GM21528 (cell line): ENCODE results near the gene SPTLC1.

Experiments
- ATAC-seq: cut with Tn5 transposase; IDR thresholded peaks from one replicate; pipeline ENCODE4 v1.9.1; 2021; ENCODE audit warnings: mild to moderate bottlenecking, moderate library complexity; ENCODE audit not compliant: unreplicated experiment, low FRiP score

The SPTLC1 gene

DNA sequence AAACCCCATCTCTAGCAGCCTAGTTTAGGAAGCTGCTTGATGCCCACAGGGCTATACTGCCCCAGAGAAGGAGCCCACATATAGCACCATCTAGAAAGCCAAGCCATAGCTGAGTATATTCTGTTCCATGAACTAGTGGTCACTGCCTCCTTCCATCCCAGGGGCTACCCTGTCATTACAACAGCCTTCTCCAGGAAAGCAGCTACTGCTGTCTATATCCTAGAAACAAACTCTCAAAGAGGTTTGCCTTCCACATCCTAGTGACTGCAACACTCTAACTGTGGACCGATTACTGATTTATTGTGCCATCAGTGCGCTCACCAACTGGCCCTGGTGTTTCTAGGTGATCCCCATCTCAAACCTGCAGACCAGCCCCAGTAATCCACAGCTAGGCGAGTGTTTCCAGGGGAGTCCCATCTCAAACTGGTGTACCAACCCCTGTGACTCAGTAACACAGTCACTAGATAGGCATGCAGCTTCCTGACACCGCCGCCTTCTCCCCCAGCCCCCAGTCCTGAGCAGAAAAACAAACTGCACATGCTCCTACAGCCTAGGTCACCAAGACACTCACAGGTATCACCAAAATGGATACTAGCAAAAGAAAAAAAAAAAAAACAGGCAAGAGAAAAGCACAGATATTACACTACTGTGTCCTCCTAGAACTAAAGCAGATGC lies 14.8 kb downstream of the SPTLC1 start:
- ATAC-seq = no peak

DNA sequence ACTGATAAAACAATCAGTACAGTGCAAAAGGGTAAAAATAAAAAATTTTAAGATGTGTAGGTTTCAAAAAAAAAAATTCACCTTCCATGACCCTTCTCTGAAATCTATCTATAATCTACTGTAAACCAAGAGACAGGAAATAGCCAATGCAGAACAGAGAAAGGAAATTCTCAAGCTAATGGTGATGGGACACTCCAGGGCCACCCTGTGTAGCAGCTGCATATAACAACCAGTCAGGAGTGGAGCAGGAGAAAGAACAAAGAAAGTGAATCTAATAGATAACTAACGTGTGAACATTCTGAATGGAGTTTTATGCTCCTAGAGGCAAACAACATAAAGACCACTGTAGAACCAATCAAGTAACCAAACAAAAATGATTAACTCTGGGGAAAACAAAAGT lies 16.6 kb downstream of the SPTLC1 start:
- no peak for ATAC-seq

DNA sequence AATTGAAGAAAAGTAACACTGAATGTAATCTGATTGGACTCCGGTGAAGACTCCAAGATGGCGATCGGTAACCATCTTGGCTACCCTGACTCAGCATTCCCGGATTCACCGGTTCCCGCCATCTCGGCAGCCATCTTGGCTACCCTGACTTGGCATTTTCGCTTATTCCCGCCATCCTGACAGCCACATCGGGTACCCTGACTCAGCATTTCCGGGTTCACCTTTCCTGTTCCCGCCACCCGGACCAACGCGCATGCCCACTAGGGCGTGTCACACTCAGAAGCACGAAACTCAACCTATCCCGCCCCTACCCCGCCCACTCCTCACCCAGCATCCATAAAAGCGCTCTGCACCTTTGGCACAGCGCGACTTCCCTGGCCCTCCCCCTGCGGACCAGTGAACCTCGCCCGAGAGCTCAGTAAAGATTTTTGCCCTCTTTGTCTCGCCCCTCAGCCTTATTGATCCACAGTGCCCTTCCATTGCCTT lies 17.2 kb downstream of the SPTLC1 start:
- ATAC-seq = no peak

DNA sequence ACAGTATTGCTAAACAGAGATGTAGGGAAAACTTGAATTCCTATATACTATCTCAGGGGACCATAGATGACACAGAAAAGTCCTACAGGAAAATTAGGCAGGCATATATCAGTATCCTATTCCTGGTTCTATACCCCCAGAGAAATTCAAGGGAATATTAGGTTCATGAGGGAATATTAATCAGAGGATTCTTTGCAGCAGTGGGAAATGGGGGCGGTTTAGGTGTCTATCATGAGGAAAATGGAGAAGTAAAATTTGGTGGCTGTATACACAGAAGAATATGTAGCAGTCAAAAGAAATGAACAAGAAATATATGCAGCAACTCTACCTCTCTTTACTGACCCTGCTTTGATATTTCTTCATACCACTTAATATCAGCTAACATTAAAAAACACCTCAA lies 20.0 kb downstream of the SPTLC1 start:
- no peak for ATAC-seq

DNA sequence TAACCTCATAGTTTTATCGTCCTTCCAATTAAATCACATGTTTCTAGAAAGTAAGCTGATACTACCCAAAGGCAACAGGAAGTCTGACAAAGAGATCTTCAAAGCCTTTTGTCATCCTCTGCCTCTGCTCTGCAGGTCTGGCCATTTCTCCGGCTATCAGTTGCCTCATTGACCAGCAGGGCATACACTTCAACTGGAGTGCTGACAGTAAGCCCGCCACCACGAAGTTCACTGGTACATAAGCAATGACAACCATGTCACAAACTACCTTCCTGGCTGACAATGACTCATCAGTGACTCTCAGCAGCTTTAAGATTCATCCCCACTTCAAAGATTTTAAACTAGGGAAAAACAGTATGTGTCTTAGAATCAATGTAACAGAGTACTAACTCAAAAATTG lies 20.6 kb downstream of the SPTLC1 start:
- no peak for ATAC-seq

DNA sequence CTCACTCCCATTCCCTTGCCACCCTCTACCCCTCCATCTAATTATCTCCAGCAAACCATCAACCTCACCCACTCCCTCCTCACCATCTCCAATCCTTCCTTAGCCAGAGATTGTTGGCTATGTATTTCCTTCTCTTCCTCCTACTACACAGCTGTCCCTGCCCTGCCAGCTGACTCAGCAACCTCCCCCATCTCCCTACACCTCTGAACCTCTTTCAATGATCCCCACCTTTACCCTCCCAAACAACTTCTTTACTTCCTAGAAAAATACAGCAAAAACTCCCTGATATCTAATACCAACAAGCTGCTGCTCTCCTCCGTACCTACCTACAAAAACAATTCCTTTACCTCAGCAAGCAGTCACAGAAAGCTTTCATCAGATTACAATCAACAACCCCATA lies 37.3 kb downstream of the SPTLC1 start:
- no peak for ATAC-seq

DNA sequence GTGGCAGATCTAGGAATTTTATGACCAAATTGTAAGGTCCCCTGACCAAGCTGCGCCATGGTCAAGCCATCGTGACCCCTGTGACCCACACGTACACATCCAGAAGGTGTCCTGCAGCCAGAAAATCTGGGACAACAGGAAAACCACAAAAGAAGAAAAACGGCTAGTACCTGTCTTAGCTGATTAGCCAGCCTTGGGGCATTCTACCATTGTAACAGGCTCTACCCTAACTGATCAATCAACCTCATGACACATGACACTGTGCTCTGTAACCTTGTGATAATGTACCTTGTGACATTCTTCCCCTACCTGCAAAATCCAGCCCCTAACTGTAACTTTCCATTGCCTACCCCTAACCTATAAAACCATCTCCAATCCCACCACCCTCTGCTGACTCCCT lies 43.6 kb downstream of the SPTLC1 start:
- ATAC-seq = no peak

DNA sequence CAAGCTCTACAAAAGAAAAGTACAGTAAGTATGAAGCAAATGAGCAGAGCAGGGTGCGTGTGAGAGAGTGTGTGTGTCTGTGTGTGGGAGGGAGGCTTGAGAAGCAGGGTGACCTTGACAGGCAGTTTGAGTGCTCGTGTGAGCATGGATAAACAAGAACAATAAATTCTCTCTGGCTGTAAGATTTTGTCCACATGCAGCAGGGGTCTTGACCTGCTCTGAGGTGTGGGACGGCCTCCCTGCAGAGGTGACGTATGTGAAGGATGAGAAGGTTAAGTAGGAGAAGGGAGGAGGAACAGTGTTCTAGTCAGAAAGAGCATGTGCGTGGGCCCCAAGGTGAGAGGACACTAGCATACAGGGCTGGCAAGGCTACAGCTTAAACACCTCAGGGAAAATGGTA lies 49.0 kb downstream of the SPTLC1 start:
- ATAC-seq = no peak

DNA sequence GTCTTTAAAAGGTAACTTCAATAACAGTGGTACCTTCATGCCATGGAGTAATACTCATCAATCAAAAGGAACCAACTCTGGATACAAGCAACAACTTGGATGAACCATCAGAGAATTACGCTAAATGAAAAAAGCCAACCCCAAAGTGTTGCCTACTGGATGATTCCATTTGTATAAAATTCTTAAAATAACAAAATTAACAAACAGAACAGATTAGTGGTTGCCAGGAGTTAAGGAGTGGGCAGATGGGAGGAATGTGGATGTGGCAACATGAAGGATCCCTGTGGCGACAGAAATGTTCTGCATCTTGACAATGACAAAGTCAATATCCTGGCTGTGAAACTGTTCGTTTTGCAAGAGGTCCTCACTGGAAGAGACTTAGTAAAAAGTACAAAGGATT lies 50.5 kb downstream of the SPTLC1 start:
- no peak for ATAC-seq

DNA sequence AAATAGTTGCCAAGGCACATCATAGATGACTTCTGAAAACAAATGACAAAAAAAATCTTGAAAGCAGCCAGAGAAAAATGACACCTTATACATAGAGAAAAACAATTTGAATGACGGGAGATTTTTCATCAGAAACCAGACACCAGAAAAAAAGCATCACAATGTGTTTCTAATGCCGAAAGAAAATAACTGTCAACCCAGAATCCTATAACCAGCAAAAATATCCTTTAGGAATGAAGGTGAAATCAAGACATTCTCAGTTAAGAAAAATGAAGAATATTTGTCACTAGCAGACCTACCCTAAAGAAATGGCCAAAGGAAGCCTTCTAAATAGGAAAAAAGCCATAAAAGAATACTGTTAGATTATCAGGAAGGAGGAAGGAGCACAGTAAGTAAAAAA lies 54.0 kb downstream of the SPTLC1 start:
- no peak for ATAC-seq

DNA sequence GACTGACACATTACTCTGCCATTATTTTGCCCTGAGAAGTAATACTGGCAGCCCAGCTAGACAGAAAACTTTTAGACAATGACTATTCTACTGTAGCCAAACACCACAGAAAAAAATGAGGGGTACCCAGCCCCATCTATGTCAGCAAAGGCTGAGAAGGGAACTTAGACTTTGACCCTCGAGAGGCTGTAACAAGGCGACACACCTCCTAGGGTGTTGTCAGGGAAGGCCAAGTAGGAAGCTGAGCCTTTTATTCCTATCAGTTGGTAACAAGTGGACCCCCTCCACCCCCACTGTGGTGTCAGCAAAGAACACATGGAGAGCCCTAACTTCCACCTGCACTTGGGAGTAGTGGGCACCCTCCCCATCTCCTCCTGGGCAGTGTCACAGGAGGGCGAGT lies 55.6 kb downstream of the SPTLC1 start:
- no peak for ATAC-seq

DNA sequence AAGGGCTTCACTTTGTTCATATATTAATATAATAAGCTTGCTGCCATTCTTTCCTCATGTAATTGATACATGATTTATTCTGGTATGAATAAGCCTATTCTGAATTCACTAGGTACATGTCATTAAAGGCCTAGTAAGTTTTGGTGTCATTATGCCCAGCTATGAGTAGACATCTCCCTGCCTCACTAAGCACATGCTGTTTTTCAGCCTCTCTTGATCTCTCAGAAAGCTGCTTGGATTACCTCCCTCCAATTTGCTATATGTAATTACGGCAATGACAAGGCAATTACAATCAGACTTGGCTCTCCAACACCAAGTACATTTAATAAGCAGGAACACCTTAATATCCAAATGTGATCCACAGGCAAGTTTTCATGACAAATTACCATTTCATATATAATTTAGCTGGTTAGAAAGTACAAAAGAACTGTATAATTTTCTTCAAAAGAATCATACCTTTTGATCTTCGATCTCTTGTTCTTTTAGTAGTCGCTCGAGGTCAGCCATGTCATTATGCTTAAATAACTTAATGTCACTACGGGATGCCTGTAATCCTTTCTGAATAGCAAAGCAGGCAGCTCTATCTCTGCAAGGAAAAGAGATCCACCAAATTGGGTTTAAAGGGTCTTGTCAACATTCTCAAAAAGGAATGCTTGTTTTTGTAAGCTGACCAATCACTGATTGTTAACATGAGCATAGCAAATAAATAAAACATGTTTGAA lies 56.3 kb downstream of the SPTLC1 start:
- no peak for ATAC-seq

DNA sequence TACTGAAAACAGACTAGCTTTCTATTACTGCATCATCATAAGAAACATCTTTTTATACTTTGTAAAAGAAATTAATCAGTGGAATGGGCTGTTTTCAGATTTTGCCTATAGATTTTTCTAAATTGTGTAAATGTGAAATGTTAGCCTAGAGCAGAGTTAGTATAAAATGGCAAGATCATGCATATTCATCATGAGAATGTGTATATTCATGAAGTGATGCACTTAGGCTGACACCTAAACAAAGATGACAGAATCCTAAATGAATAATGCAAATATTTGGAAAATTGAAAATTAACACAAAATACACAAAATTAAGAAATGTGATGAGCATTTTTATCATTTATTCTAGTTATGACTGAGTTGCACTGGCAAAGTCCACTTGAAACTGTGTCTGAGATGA lies 57.2 kb downstream of the SPTLC1 start:
- no peak for ATAC-seq

DNA sequence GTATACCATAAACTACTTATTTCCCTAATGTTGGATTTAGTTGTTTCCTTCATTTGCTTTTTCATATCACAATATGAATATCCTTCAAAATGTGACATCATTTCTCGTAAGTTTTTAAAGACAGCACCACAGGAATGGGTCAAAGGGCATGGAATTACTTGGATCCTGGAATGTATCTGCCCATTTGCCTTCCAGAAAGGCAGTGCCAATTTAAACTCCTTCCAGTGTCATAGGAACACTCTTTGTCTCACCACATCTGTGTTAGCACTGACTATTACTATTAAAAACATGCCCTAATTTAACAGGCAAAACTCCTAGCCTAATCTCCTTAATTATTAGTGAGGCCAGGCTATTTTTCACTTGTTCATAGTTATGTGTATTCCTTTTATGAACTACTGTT lies 58.0 kb downstream of the SPTLC1 start:
- no peak for ATAC-seq

DNA sequence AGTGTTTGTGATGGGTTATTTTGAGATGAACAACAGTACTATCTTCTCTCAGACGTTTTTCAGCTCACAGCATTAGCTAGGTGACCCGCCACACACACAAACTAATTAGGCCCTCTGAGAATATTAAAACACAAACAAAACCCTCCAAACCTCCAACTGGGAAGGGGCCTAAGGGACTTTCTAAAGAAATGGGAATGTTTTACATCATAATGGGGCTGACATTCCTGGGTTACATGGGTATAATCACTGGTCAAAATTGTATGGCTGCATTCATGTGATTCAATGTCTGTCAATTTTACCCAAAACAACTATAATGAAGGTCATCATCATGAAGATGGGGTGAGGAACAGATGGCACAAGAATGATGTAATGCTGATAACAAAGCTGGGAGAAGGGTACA lies 59.6 kb downstream of the SPTLC1 start:
- ATAC-seq = no peak

DNA sequence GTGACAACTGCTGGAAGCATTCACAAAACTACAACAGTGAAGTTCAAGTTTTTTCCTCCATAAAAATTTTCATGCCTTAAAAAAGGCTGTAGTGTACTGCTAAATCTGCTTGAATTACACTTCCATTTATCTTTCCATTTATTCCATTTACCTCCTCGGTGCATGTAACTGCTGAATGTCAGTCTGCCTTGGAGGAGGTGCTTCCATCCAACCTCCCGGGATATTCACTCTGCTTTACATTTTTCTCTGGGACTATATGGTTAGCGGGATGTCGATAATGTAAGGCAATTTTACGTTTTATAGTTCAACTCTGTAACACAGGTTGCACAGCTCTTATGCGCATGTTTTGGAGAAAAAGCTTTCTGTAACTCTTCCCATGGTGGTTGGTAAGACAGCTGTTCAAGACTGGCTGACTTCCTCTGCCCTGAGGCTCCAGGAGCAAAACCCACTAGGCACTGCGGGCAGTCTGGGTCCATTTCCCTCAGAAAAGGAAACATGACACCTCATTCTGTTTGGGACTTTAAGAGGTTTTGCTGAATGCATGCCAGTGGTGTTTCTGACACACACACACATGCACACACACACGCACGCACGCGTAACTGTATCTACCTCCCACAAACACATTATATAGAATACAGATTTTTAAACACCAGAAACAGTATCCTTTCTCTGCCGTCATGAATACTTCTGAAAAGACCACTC lies 66.1 kb downstream of the SPTLC1 start:
- ATAC-seq = no peak

DNA sequence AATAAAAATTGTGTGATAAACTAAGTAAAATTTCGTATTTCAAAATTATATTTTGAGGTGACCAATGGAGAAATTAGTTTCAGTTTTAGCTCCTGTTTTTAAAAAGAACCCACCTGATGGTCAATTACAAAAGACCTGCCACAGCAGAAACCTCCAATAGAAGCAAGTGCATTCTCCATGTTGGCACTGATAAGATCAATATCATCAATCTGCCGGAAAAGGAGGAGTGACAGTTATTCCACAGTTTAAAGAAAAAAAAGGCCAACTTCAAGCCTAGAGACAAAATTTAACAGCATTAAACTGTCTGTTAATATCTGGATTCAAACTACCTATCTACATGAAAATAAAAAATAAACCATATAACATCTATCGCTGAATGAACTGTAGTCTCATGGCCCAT lies 67.7 kb downstream of the SPTLC1 start:
- no peak for ATAC-seq

DNA sequence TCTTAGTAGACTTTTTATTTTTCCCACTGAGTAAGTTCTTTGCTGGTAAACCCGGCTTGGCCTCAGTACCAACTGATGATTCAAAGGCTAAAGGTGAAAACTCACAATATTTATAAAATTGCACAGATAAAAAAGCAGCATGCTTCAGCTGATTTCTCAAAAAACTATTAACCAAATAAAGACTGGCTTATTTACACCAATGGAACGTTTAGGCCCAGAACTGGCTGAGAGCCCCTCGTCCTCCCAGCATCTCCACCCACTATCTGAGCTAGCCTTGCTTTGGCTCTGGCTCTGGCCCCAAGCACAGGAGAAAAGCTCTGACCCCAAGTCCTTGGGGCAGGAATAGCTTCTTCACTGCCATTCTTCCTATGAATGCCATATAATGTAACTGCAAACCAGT lies 68.5 kb downstream of the SPTLC1 start:
- no peak for ATAC-seq

DNA sequence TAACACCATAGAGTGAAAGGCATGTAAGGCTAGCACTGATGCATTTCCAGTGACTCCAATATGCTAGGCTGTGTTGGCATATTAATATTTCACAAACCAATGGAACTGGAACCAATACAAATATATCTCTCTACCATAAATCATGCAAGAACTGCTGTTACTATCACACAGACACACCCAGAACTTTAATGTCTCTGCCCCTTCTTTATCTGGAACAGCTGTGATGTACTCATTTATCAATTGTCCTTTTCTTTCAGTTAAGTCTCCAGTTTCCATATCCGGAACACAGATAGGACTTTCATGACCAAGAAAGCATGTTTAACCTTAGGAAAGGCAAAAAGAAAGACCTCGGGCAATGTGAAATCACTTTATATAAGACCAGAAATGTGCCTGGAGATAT lies 70.3 kb downstream of the SPTLC1 start:
- no peak for ATAC-seq

DNA sequence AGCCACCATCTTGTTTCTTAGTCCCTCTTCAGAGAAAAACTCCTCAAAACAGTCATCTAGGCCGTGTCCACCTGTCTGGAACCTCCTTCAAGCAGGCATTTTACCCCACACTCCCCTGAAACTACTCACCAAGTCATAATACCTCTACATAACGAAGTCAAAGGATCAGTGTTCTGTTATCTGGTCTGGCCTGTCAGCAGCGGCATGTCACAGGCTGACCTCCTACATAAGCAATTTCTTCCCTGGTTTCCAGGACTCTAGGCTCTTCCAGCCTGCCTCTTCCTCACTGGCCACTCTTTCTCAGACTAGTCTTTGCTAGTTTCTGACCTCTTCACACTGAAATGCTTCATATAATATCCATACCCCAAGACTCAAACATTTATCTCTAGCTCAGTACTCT lies 72.2 kb downstream of the SPTLC1 start:
- ATAC-seq = no peak

DNA sequence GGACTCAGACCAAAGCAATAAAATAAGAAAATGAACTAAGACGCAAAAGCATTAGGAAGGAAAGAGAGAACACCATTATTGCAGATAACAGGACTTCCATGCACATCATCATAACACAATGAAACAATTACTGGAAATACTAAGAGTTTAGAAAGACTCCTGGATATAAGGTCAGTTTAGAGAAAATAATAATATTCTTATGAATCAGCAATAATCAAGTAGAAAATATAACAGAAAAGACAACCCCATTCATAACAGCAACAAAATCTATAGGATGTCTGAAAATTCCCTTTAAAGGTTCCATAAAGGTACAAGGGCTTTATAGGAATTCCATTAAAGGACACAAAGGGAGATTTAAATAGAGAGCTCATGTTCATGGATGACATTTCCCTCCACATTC lies 73.0 kb downstream of the SPTLC1 start:
- ATAC-seq = no peak

DNA sequence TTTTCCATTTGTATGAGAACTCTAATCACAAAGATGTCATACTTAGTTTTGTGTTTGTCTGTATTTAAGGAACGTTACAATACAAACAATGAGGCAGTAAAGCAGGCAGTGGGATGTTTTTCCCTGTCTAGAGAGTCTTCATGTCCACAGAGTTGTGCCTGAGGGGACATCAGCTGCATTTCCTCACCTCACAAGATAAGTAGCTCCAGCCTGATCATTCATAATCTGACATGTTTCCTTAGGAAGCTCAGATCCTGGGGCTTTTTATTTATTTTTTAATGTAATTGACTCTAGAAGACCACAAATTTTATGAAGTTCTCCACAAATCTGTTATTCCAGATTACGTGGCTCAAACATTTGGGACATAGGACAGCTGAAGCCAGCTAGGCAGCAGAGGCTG lies 78.5 kb downstream of the SPTLC1 start:
- no peak for ATAC-seq
